HEK293 (cell line): ENCODE results near the gene CFAP46.

Experiments
- CTCF ChIA-PET: fragments of 350-600 bp; formaldehyde crosslinking; extraction: SDS; loops from one replicate; lab custom pipeline; 2021; ENCODE audit warnings: antibody characterized with exemption; lab: Yijun Ruan, JAX
- POLR2A ChIA-PET: fragments of 300-600 bp; formaldehyde crosslinking; extraction: SDS; loops from one replicate; lab custom pipeline; 2020; ENCODE audit warnings: antibody characterized with exemption, inconsistent platforms; lab: Yijun Ruan, JAX
- H3K27ac ChIP-seq: fragments of 200-500 bp; sonication (Bioruptor generic); 2 replicates; pipeline ENCODE4 v1.5.1; 2014; ENCODE audit warnings: low read depth, low read length, control low read depth, inconsistent platforms; ENCODE audit errors: extremely low read depth
- H3K36me3 ChIP-seq, 2 experiments: fragments of 200-500 bp in 1 of 2; sonication (Bioruptor generic) in 1 of 2; 1 replicate in 1 of 2; 2 replicates in 1 of 2; pipeline ENCODE4 v1.5.1; 2014 to 2017; ENCODE audit warnings: inconsistent platforms in 2 of 2, low read length in 2 of 2; ENCODE audit not compliant: control insufficient read depth in 2 of 2, insufficient read depth in 1 of 2
- H3K4me1 ChIP-seq: fragments of 200-500 bp; sonication (Bioruptor generic); 2 replicates; pipeline ENCODE4 v1.5.1; 2014; ENCODE audit warnings: mild to moderate bottlenecking, low read length, inconsistent platforms; ENCODE audit not compliant: control insufficient read depth, insufficient read depth
- H3K4me3 ChIP-seq: 2 replicates; pipeline ENCODE4 v1.5.1; 2011; ENCODE audit warnings: low read depth, mild to moderate bottlenecking, control low read depth, low read length, moderate library complexity
- H3K9me3 ChIP-seq: fragments of 200-500 bp; sonication (Bioruptor generic); 2 replicates; pipeline ENCODE4 v1.5.1; 2014; ENCODE audit warnings: low read depth, low read length, inconsistent platforms; ENCODE audit not compliant: control insufficient read depth, insufficient read depth
- GFI1B ChIP-seq: fragments of 450-650 bp; formaldehyde crosslinking; IDR thresholded peaks from 2 replicates; pipeline ENCODE4 v1.5.1; 2016; ENCODE audit warnings: missing biosample characterization, missing genetic modification characterization
- GLI4 ChIP-seq: fragments of 450-650 bp; formaldehyde crosslinking; IDR thresholded peaks from 2 replicates; pipeline ENCODE4 v1.5.1; 2016; ENCODE audit warnings: missing biosample characterization, missing genetic modification characterization
- KLF1 ChIP-seq: fragments of 450-650 bp; formaldehyde crosslinking; IDR thresholded peaks from 2 replicates; pipeline ENCODE4 v1.5.1; 2016; ENCODE audit warnings: missing biosample characterization, missing genetic modification characterization
- MZF1 ChIP-seq: fragments of 450-650 bp; formaldehyde crosslinking; IDR thresholded peaks from 2 replicates; pipeline ENCODE4 v1.5.1; 2017; ENCODE audit warnings: missing biosample characterization, missing genetic modification characterization, borderline replicate concordance
- OSR2 ChIP-seq: fragments of 450-650 bp; formaldehyde crosslinking; IDR thresholded peaks from 2 replicates; pipeline ENCODE4 v1.5.1; 2016; ENCODE audit warnings: missing biosample characterization, missing genetic modification characterization
- SCRT1 ChIP-seq: fragments of 450-650 bp; formaldehyde crosslinking; IDR thresholded peaks from 2 replicates; pipeline ENCODE4 v1.5.1; 2016; ENCODE audit warnings: missing biosample characterization, missing genetic modification characterization, borderline replicate concordance
- SETDB1 ChIP-seq: IDR thresholded peaks from one replicate; pipeline ENCODE4 v1.6.1; 2017; ENCODE audit warnings: mild to moderate bottlenecking, low read length, moderate library complexity, mixed read lengths; ENCODE audit not compliant: insufficient read length
- TCF7L2 ChIP-seq: IDR thresholded peaks from 2 replicates; pipeline ENCODE4 v1.6.1; 2011; ENCODE audit warnings: low read depth, mild to moderate bottlenecking, inconsistent platforms, low read length, moderate library complexity, borderline replicate concordance
- WT1 ChIP-seq: fragments of 450-650 bp; formaldehyde crosslinking; IDR thresholded peaks from 2 replicates; pipeline ENCODE4 v1.5.1; 2016; ENCODE audit warnings: missing biosample characterization, missing genetic modification characterization
- ZBTB10 ChIP-seq: fragments of 450-650 bp; formaldehyde crosslinking; IDR thresholded peaks from 2 replicates; pipeline ENCODE4 v1.5.1; 2016; ENCODE audit warnings: missing biosample characterization, missing genetic modification characterization
- ZBTB49 ChIP-seq: fragments of 450-650 bp; formaldehyde crosslinking; IDR thresholded peaks from 2 replicates; pipeline ENCODE4 v1.5.1; 2016; ENCODE audit warnings: missing biosample characterization, missing genetic modification characterization, low read depth
- ZFP69B ChIP-seq: fragments of 450-650 bp; formaldehyde crosslinking; IDR thresholded peaks from 2 replicates; pipeline ENCODE4 v1.5.1; 2016; ENCODE audit warnings: missing biosample characterization, missing genetic modification characterization
- ZNF23 ChIP-seq: fragments of 450-650 bp; formaldehyde crosslinking; IDR thresholded peaks from 2 replicates; pipeline ENCODE4 v1.5.1; 2016; ENCODE audit warnings: missing biosample characterization, missing genetic modification characterization, borderline replicate concordance
- ZNF26 ChIP-seq: fragments of 450-650 bp; formaldehyde crosslinking; IDR thresholded peaks from 2 replicates; pipeline ENCODE4 v1.5.1; 2016; ENCODE audit warnings: missing biosample characterization, missing genetic modification characterization
- ZNF544 ChIP-seq: fragments of 450-650 bp; formaldehyde crosslinking; IDR thresholded peaks from 2 replicates; pipeline ENCODE4 v1.5.0; 2017; ENCODE audit warnings: missing biosample characterization, missing genetic modification characterization
- ZNF600 ChIP-seq: fragments of 450-650 bp; formaldehyde crosslinking; IDR thresholded peaks from 2 replicates; pipeline ENCODE4 v1.5.1; 2016; ENCODE audit warnings: missing biosample characterization, missing genetic modification characterization
- ZNF654 ChIP-seq: fragments of 450-650 bp; formaldehyde crosslinking; IDR thresholded peaks from 2 replicates; pipeline ENCODE4 v1.5.1; 2016; ENCODE audit warnings: low read depth, missing biosample characterization, missing genetic modification characterization
- ZNF660 ChIP-seq: fragments of 450-650 bp; IDR thresholded peaks from 2 replicates; pipeline ENCODE4 v1.5.1; 2018; ENCODE audit warnings: missing biosample characterization, mild to moderate bottlenecking, missing genetic modification characterization
- ZNF664 ChIP-seq: fragments of 450-650 bp; formaldehyde crosslinking; IDR thresholded peaks from 2 replicates; pipeline ENCODE4 v1.5.1; 2016; ENCODE audit warnings: missing biosample characterization, missing genetic modification characterization
- ZNF791 ChIP-seq: fragments of 450-650 bp; formaldehyde crosslinking; IDR thresholded peaks from 2 replicates; pipeline ENCODE4 v1.5.1; 2016; ENCODE audit warnings: missing biosample characterization, missing genetic modification characterization
- TF ChIP-seq, protein P1 (sequence below): fragments of 450-650 bp; formaldehyde crosslinking; IDR thresholded peaks from 2 replicates; pipeline ENCODE4 v1.5.1; 2017; ENCODE audit warnings: missing biosample characterization, missing genetic modification characterization

The CFAP46 gene

GRCh38 chr10:132948351-132948750, 6.0 kb upstream of the CFAP46 start:
- Histone ChIP-seq H3K4me1 (no peaks in the 10 kb centered on the region), H3K27ac (no peak overlapping the region), H3K36me3 (no peaks in the 10 kb centered on the region), H3K9me3 (no peaks in the 10 kb centered on the region), H3K4me3 (no peak overlapping the region)
- ChIA-PET CTCF (no interaction called here), POLR2A (no interaction called here)
- TF ChIP-seq ZNF600 (tag by site-specific recombination) (no peak), ZBTB49 (tag by site-specific recombination) (no peak), GFI1B (tag by site-specific recombination) (no peak), ZNF544 (tag by site-specific recombination) (no peak), SETDB1 (no peak), ZNF654 (no peak), ZNF26 (tag by site-specific recombination) (no peak), ZBTB10 (tag by site-specific recombination) (no peak), ZNF664 (tag by site-specific recombination) (no peak), WT1 (tag by site-specific recombination) (no peak), ZNF660 (no peak), GLI4 (no peak), ZNF791 (no peak), MZF1 (no peak), SCRT1 (no peak), KLF1 (tag by site-specific recombination) (no peak), ZNF23 (no peak), ZFP69B (tag by site-specific recombination) (no peak), OSR2 (no peak), TCF7L2 (no peak)

GRCh38 chr10:132947843-132948242, 5.5 kb upstream of the CFAP46 start:
- Histone ChIP-seq H3K36me3 (no peaks in the 10 kb centered on the region), H3K9me3 (no peaks in the 10 kb centered on the region), H3K4me1 (no peaks in the 10 kb centered on the region), H3K27ac (no peak overlapping the region), H3K4me3 (no peak overlapping the region)
- POLR2A ChIA-PET = no interaction called here
- CTCF ChIA-PET = no interaction called here
- TF ChIP-seq ZNF791 (no peak), ZFP69B (tag by site-specific recombination) (no peak)
- TF ChIP-seq, protein P1, sequence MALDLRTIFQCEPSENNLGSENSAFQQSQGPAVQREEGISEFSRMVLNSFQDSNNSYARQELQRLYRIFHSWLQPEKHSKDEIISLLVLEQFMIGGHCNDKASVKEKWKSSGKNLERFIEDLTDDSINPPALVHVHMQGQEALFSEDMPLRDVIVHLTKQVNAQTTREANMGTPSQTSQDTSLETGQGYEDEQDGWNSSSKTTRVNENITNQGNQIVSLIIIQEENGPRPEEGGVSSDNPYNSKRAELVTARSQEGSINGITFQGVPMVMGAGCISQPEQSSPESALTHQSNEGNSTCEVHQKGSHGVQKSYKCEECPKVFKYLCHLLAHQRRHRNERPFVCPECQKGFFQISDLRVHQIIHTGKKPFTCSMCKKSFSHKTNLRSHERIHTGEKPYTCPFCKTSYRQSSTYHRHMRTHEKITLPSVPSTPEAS (tag by site-specific recombination) = peak; percentile 30; the same call in 1 of the 2 replicates
